Stomach (tissue), 4 donors: Measurements from ENCODE around the gene TIGD3.

Experiments used
- EP300 ChIP-seq: sonication (generic); formaldehyde crosslinking; IDR thresholded peaks from one replicate; pipeline ENCODE4 v1.6.1; 2017; ENCODE audit warnings: antibody characterized with exemption
- POLR2A ChIP-seq, 4 donors: fragments of 450-650 bp; IDR thresholded peaks; one replicate each; pipeline ENCODE4 v1.6.1; 2016; ENCODE audit warnings: antibody characterized with exemption in 4 of 4, control low read depth in 2 of 4, mild to moderate bottlenecking in 1 of 4, moderate library complexity in 1 of 4
- POLR2AphosphoS5 ChIP-seq, 3 donors: sonication (generic); formaldehyde crosslinking; IDR thresholded peaks; one replicate each; pipeline ENCODE4 v1.6.1; 2016; ENCODE audit warnings: antibody characterized with exemption in 3 of 3
- TF ChIP-seq, protein P1 (sequence below), 7 experiments: fragments of 450-650 bp in 4 of 7; fragments of 200-600 bp in 3 of 7; sonication (generic) in 3 of 7; IDR thresholded peaks; one replicate each; pipeline ENCODE4 v1.5.1; 2016 to 2019; ENCODE audit warnings: antibody characterized with exemption in 7 of 7, control low read depth in 2 of 7, mild to moderate bottlenecking in 1 of 7

- TF ChIP-seq POLR2AphosphoS5 (IDR thresholded peaks at IDR 0.05) (peak in 2 of 3 donors; percentile 74 to 89), POLR2A (IDR thresholded peaks at IDR 0.05) (peak in 1 of 4 donors; percentile 76), EP300 (no peak)
- TF ChIP-seq, protein P1, sequence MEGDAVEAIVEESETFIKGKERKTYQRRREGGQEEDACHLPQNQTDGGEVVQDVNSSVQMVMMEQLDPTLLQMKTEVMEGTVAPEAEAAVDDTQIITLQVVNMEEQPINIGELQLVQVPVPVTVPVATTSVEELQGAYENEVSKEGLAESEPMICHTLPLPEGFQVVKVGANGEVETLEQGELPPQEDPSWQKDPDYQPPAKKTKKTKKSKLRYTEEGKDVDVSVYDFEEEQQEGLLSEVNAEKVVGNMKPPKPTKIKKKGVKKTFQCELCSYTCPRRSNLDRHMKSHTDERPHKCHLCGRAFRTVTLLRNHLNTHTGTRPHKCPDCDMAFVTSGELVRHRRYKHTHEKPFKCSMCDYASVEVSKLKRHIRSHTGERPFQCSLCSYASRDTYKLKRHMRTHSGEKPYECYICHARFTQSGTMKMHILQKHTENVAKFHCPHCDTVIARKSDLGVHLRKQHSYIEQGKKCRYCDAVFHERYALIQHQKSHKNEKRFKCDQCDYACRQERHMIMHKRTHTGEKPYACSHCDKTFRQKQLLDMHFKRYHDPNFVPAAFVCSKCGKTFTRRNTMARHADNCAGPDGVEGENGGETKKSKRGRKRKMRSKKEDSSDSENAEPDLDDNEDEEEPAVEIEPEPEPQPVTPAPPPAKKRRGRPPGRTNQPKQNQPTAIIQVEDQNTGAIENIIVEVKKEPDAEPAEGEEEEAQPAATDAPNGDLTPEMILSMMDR (IDR thresholded peaks at IDR 0.05) = no peak
These were observed 39.9 kb upstream of the TIGD3 start, which contains the start of gene CDC42EP2 for GRCh38 chr11:65314501-65315203.
